ENCODE results near the gene PIANP. TPM values are rescaled to one million over a fixed set of nuclear protein-coding genes. Genes with fewer than 3 reads are reported as not detected.
A peak's percentile ranks its signal among the peaks of the same experiment; 100 is the strongest.

The PIANP gene, protein sequence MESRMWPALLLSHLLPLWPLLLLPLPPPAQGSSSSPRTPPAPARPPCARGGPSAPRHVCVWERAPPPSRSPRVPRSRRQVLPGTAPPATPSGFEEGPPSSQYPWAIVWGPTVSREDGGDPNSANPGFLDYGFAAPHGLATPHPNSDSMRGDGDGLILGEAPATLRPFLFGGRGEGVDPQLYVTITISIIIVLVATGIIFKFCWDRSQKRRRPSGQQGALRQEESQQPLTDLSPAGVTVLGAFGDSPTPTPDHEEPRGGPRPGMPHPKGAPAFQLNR
- total RNA-seq: not detected
- total RNA-seq (2013): not detected

DNA sequence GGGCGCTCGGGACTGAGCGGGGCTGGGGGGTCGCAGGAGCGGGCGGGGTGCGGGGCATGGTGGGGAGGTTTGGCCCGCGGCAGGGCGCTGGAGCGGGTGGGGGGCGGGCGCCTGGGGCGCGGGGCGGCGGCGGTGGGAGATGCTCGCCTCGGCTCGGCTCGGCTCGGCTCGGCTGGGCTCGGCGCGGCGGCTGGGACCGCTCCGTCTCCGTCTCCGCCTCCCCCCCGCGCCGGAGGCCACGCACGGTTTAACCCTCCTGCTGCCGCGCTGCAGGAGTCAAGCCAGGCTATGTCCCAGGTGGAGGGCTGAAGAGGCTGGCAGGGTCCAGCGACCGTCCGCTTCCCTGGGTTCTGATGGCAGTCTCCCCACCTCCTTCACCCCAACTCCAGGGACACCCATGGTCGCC, at the start of gene PIANP:
Gene PIANP (minus strand): TSS at position 170 of the 406 bp plus-strand sequence. CDS start 2,754 bp downstream, outside the sequence.
- H3K27ac Mint-ChIP-seq: no peak within 1 kb of the TSS
- H3K27ac ChIP-seq (ENCODE audit: low read length): no peak within 1 kb of the TSS
- under 1% methylated on average over 43 of the region's 43 CpGs for WGBS (ENCODE audit: insufficient coverage)
- ATAC-seq (peak; percentile 76 to 84 (median 82)), DNase-seq (peak; percentile 26 to 71)
- H3K4me3 ChIP-seq (ENCODE audit: low read length): peak within 1 kb of the TSS; percentile 19
- peaks cover 71 to 77% of the 10 kb centered on the region in 2 donors for H3K27me3 Mint-ChIP-seq (ENCODE audit: low read depth in 2 of 2)
- TF ChIP-seq, protein P1, sequence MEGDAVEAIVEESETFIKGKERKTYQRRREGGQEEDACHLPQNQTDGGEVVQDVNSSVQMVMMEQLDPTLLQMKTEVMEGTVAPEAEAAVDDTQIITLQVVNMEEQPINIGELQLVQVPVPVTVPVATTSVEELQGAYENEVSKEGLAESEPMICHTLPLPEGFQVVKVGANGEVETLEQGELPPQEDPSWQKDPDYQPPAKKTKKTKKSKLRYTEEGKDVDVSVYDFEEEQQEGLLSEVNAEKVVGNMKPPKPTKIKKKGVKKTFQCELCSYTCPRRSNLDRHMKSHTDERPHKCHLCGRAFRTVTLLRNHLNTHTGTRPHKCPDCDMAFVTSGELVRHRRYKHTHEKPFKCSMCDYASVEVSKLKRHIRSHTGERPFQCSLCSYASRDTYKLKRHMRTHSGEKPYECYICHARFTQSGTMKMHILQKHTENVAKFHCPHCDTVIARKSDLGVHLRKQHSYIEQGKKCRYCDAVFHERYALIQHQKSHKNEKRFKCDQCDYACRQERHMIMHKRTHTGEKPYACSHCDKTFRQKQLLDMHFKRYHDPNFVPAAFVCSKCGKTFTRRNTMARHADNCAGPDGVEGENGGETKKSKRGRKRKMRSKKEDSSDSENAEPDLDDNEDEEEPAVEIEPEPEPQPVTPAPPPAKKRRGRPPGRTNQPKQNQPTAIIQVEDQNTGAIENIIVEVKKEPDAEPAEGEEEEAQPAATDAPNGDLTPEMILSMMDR (IDR thresholded peaks at IDR 0.05): no peak
- no peaks in the 10 kb centered on the region for H3K9me3 Mint-ChIP-seq
- peaks cover 26% of the 10 kb centered on the region for H3K27me3 ChIP-seq (ENCODE audit: control insufficient read depth, insufficient read depth, low read length)
- H3K4me3 Mint-ChIP-seq: peak within 1 kb of the TSS; percentile 55
- no peaks in the 10 kb centered on the region for H3K36me3 Mint-ChIP-seq
- H3K9me3 ChIP-seq (ENCODE audit: control insufficient read depth, insufficient read depth, low read length): no peaks in the 10 kb centered on the region
- peaks cover 0 to 13% of the 10 kb centered on the region in 2 donors for H3K4me1 Mint-ChIP-seq
- no peaks in the 10 kb centered on the region for H3K36me3 ChIP-seq (ENCODE audit: control insufficient read depth, insufficient read depth, low read length)
- peaks cover 24% of the 10 kb centered on the region for H3K4me1 ChIP-seq (ENCODE audit: control insufficient read depth, insufficient read depth, low read length)
- intact Hi-C loops (cut with micrococcal nuclease): no loop called here

DNA sequence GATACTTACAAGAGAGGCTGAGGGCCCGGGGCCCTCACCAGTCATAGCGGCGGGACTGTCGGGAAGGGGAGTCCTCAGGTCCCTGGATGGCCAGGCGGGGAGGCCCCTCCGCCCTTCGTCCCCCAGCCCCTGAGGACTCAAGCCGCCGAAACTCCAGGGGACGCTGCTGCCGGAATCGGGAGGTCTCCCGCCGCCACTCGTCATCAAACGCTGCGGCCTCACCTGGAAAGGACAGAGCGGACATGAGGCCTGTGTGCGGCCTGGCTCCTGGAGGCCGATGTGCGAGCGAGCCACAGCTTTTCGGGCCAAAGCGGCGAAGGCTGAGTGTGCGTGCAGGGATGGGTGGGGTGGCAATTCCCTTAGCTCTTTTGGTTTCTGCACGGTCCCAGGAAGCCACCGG, 48.1 kb upstream of the PIANP start:
- no peak overlapping the region for H3K4me3 Mint-ChIP-seq
- Histone ChIP-seq H3K9me3 (ENCODE audit: control insufficient read depth, insufficient read depth, low read length) (no peaks in the 10 kb centered on the region), H3K36me3 (ENCODE audit: control insufficient read depth, insufficient read depth, low read length) (peaks cover 54% of the 10 kb centered on the region), H3K4me1 (ENCODE audit: control insufficient read depth, insufficient read depth, low read length) (peaks cover 28% of the 10 kb centered on the region), H3K4me3 (ENCODE audit: low read length) (no peak overlapping the region), H3K27me3 (ENCODE audit: control insufficient read depth, insufficient read depth, low read length) (no peaks in the 10 kb centered on the region), H3K27ac (ENCODE audit: low read length) (no peak overlapping the region)
- H3K36me3 Mint-ChIP-seq: peaks cover 14% of the 10 kb centered on the region
- ATAC-seq (no peak), DNase-seq (no peak)
- no peaks in the 10 kb centered on the region for H3K9me3 Mint-ChIP-seq
- intact Hi-C loops (cut with micrococcal nuclease): no loop called here
- no peaks in the 10 kb centered on the region for H3K27me3 Mint-ChIP-seq (ENCODE audit: low read depth in 2 of 2)
- no peak overlapping the region for H3K27ac Mint-ChIP-seq
- H3K4me1 Mint-ChIP-seq: peaks cover 3 to 43% of the 10 kb centered on the region in 2 donors
- TF ChIP-seq, protein P1 (IDR thresholded peaks at IDR 0.05): no peak
- WGBS (ENCODE audit: insufficient coverage): 95% methylated on average over 28 of the region's 28 CpGs

DNA sequence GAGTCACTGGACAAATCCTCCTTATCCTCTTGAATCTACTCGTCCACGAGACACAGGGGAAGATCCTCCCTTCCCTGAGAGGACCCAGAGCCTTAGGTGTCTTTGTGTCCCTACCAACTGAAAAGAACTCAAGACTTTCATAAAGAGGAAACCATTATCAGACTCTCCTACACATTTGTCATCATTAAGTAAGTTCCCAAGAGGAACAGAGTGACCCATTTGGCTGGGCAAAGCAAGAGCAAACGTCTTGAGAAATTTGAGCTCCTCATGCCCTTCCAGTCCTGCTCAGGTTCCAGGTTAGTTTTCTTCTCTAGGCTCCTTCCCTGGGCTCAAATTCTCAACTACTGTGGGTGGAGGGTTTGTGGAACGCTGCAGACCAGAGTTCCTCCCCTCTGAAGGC, 46.6 kb upstream of the PIANP start:
- TF ChIP-seq, protein P1 (IDR thresholded peaks at IDR 0.05): no peak
- Mint-ChIP-seq H3K27me3 (ENCODE audit: low read depth in 2 of 2) (no peaks in the 10 kb centered on the region), H3K27ac (peak overlapping the region in 1 of 2 donors; percentile 66), H3K36me3 (peaks cover 14% of the 10 kb centered on the region), H3K9me3 (no peaks in the 10 kb centered on the region), H3K4me3 (no peak overlapping the region), H3K4me1 (peaks cover 0 to 27% of the 10 kb centered on the region in 2 donors)
- H3K27ac ChIP-seq (ENCODE audit: low read length): no peak overlapping the region
- H3K4me3 ChIP-seq (ENCODE audit: low read length): no peak overlapping the region
- intact Hi-C loops (cut with micrococcal nuclease): no loop called here
- no peaks in the 10 kb centered on the region for H3K9me3 ChIP-seq (ENCODE audit: control insufficient read depth, insufficient read depth, low read length)
- H3K27me3 ChIP-seq (ENCODE audit: control insufficient read depth, insufficient read depth, low read length): no peaks in the 10 kb centered on the region
- no peak for DNase-seq
- peaks cover 22% of the 10 kb centered on the region for H3K4me1 ChIP-seq (ENCODE audit: control insufficient read depth, insufficient read depth, low read length)
- no peak for ATAC-seq
- peaks cover 54% of the 10 kb centered on the region for H3K36me3 ChIP-seq (ENCODE audit: control insufficient read depth, insufficient read depth, low read length)
- 95% methylated on average over 4 of the region's 4 CpGs for WGBS (ENCODE audit: insufficient coverage)

Measured in natural killer cell (primary cell).